ENCODE data around the gene PLEKHG2.

PLEKHG2 gene

DNA sequence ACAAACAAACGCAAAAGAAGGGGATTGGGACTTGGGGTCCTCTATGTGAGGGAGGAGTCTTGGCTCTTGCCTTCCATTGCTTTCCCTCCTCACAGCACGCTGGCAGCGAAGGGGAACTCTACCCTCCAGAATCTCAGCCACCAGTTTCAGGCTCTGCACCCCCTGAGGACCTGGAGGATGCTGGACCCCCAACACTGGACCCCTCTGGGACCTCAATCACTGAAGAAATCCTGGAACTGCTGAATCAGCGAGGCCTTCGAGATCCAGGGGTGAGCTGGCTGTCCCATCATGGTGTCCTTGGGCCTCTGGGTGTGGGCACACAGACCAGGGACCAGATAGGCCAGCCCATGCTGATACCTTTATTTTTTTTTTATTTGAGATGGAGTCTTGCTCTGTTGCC, 9.6 kb downstream of the PLEKHG2 start:
- no peak for DNase-seq

DNA sequence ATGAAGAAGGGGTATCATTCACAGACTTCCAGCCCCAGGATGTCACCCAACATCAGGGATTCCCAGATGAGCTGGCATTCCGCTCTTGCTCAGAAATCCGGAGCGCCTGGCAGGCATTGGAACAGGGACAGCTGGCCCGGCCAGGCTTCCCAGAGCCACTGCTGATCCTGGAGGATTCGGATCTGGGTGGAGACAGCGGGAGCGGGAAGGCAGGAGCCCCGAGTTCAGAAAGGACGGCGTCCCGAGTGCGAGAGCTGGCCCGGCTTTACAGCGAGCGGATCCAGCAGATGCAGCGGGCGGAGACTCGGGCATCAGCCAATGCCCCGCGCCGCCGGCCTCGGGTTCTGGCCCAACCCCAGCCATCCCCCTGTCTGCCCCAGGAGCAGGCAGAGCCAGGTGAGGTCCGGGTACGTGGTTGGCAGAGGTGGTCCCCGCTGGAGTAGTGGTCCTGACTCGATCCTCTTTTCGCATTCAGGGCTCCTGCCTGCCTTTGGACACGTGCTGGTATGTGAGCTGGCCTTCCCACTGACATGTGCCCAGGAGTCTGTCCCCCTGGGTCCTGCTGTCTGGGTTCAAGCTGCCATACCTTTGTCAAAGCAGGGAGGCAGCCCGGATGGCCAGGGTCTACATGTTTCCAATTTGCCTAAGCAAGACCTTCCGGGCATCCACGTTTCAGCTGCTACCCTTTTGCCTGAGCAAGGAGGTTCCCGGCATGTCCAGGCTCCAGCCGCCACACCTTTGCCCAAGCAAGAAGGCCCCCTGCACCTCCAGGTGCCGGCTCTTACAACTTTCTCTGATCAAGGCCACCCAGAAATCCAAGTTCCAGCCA, 11.0 kb downstream of the PLEKHG2 start:
- no peak for DNase-seq

- no peak for DNase-seq
Measured at GRCh38 chr19:39424934-39425333, 12.5 kb downstream of the PLEKHG2 start.

DNA sequence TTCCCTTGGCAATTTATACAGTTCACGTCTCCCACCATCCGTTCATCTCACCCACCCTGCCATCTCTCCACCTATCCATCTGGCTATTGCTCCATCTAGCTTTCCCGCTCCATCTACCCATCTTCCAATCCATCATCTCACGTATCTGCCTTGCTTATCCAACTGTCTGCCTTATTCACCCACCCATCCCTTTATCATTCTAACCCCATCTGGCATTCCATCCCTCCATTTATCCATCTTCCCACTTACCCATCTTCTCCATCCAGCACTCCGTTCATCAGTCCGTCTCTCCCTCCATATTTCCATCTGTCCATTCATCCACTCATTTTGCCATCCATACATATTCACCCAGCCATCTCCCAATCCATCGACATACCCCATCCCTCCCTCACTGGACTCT, 13.3 kb downstream of the PLEKHG2 start:
- no peak for DNase-seq

DNA sequence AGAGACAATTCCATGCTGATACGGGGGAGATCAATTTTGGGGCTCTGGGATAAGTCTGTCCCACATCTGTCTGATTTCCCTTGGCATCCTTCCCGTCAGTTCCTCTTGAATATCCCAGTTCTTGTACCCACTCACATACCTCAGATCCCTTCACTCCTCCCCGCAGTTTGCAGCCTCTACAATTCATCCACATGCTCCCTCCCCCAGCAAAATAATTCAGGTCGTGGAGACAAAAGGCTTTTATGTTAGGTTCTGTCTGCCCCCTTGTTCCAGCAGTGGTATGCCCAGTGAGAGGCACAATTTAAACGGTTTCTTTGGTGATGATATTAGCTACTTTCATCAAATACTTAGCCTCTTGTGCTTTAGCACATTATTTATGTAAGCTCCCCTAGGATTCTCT, 13.7 kb downstream of the PLEKHG2 start:
- DNase-seq = no peak

DNA sequence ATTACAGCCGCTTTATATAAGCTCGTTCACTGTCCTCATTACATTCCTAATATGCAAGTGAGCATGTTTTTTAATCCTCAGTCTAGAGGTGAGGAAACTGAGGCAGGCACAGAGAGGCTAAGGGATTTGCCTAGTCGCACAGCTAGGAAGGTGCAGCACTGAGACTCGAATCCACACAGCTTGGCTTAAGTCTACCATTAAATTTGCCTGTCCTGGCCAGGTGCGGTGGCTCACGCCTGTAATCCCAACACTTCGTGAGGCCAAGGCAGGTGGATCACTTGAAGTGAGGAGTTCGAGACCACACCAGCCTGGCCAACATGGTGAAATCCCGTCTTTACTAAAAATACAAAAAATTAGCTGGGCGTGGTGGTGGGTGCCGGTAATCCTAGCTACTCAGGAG, 15.2 kb downstream of the PLEKHG2 start:
- no peak for DNase-seq

- DNase-seq = no peak
Measured at GRCh38 chr19:39428283-39429112, 16.0 kb downstream of the PLEKHG2 start.

DNA sequence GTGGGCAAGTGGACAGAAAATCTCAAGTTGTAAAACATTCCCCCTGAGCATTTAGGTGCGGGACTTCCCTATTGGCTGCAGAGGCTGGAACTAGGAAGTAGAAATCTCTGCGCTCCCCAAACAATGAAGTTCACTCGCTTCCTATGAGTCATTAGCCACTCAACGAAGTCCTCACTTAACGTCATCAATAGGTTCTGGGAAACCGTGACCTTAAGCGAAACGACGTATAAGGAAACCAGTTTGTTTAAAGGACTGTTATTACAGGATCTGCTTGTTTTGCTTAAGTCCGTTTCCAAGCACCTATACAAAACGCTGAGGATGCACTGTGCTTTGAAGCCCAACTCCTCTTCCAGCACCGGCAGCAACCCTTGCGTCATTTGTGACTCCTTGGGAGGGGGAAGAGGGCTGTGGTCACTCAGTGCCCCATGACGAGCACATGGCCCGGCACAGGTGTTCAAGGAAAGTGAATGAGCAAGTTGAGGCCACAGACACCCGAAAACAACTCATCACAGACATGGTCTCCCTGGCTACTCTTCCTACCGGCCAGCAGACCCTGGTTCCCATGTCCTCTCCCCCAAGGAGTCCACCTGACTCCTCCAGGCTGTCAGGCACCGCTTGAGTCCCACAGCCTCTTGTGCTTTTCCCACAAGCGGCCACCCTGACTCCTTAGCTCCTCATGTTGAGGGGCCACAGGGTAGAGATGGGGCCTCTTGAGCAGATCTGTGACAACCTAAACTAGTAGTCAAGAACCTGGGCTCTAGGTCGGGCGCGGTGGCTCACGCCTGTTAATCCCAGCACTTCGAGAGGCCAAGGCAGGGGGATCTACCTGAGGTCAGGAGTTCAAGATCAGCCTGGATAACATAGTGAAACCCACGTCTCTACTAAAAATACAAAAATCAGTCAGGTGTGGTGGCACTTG, 18.5 kb downstream of the PLEKHG2 start:
- peak; percentile 68 for DNase-seq

GRCh38 chr19:39432677-39433025, 20.2 kb downstream of the PLEKHG2 start:
- DNase-seq = no peak

- no peak for DNase-seq
Measured at GRCh38 chr19:39433480-39434079, 21.1 kb downstream of the PLEKHG2 start.

GRCh38 chr19:39434123-39435076, 21.9 kb downstream of the PLEKHG2 start:
- DNase-seq = no peak

- peak; percentile 99 for DNase-seq
Measured at GRCh38 chr19:39435499-39436349, 23.3 kb downstream of the PLEKHG2 start, which contains the start of gene RPS16. RPS16 (minus strand) TSS chr19:39435949; CDS start chr19:39435895, 54 bp downstream.

GRCh38 chr19:39436350-39436716, 23.9 kb downstream of the PLEKHG2 start:
- no peak for DNase-seq

- DNase-seq = no peak
Measured at GRCh38 chr19:39438270-39438934, 25.9 kb downstream of the PLEKHG2 start.

DNA sequence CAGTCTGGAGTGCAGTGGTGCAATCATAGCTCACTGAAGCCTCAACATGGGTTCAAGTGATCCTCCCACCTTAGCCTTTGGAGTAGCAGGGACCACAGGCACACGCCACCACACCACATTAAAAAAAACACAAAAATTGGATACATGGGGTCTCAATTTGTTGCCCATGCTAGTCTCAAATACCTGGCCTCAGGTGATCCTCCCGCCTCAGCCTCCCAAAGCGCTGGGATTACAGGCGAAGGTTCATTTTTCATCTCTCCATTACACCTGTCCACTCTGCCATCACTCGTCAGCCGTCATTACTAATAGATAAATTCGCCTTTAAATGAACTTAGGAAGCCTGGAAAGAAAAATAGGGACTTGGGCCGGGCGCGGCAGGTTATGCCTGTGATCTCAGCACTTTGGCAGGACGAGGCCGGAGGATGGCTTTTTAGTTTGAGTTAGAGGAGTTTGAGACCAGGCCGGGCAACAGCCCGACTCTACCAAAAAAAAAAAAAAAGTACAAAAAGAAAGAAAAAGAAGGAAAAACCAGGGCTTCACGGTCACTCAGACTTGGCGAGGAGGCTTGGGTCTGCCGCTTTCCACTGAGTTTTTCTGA, 32.2 kb downstream of the PLEKHG2 start:
- DNase-seq = no peak

DNA sequence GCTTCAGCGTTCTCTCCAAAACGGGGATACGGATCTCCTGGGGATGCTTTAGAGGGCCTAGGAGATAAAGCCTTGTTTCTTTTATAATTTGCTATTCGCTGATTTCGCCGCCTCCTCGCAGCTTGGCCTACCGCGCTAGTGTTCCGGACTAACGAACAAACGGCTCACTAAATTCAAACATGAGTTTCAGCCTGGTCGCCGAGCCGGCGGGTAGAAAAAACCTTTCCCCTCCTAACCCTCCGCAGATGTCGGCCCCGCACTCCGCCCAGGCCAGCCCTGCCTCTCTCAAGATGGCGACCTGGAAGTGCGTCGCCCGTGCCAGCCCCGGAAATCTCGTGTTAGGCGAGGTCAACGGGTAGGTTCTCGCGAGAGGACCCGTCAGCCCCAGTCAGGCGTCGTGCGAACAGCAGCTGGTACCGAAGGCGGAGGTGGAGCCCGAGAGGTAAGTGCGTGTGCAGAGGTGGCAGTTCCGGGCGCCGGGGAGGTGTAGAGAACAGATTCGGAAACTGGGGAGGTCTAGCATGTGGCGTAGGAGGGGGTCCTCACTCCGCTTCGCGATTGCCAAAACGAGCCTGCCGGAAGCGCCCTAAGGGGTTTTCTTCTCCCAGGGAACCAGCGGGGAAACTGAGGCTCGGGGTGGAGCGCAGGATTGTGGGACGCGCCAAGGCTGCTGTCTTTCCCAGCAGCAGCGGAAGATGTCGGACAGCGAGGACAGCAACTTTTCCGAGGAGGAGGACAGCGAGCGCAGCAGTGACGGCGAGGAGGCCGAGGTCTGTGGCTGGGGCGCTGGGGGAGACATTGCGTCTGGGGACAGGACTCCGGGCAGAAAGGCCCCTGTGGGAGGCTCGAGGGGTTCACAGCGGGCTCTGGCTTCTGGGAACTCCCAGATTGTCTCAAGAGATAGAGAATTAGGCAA, 33.0 kb downstream of the PLEKHG2 start, which contains the start of gene SUPT5H:
TSS of gene SUPT5H (plus strand) at position 387 of the 916 bp plus-strand sequence. CDS start at position 696, 309 bp downstream.
- peak; percentile 97 for DNase-seq

DNA sequence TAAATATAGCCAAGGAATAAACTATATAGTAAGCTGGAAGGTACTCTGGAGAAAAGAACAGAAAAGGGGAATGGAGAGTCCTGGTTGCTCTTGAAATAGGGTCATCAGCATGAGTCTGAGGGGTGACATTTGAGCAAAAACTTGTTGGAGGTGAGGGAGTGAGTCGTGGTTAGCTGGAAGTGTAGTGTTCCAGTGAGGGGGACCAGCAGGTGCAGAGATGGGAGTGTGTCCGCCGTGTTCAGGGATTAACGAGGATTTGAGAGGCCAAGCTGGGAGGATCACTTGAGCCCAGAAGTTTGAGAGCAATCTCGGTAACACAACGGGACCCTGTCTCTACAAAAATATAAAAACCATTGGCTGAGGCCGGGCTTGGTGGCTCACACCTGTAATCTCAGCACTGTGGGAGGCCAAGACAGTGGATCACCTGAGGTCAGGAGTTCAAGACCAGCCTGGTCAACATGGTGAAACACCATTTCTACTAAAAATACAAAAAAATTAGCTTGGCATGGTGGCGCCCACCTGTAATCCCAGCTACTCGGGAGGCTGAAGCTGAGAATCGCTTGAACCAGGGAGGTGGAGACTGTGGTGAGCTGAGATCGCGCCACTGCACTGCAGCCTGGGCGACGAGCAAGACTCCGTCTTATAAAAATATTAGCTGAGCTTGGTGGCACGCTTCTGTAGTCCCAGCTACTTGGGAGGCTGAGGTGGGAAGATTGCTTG, 34.1 kb downstream of the PLEKHG2 start:
- no peak for DNase-seq

Data from activated CD4-positive, alpha-beta T cell treated with anti-CD3 and anti-CD28 coated beads, Interleukin-2, amount 50 U/mL, for 1 hour (primary cell).